WI38 (cell line): ENCODE data around the gene THSD7B.

Experiments
- H3K4me3 ChIP-seq: 2 replicates; pipeline ENCODE4 v1.5.1; 2011; ENCODE audit warnings: low read depth, mild to moderate bottlenecking, control low read depth, low read length
- TF ChIP-seq, protein P1 (sequence below): IDR thresholded peaks from 2 replicates; pipeline ENCODE4 v1.5.1; 2012; ENCODE audit warnings: low read depth, mild to moderate bottlenecking, control low read depth, low read length

Gene THSD7B

DNA sequence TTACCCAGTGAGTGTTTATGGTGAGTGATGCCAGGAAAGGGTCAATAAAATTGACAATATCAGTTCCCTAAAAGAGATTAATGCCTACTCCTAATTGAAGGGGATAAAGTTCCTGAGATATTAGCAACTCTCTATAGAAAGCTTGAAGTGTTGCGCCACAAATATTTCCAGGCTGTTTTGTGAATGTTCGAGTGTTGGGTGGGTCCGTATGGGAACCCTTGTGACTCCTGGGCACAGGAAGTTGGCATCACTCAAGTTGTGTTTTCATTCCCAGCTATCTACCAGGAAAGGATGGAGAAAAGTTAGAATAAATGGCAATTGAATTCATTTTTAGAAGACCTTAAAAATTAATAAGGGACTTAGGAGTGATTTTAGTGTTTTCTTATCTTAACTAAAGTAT is 472.7 kb downstream of the THSD7B start:
- TF ChIP-seq, protein P1, sequence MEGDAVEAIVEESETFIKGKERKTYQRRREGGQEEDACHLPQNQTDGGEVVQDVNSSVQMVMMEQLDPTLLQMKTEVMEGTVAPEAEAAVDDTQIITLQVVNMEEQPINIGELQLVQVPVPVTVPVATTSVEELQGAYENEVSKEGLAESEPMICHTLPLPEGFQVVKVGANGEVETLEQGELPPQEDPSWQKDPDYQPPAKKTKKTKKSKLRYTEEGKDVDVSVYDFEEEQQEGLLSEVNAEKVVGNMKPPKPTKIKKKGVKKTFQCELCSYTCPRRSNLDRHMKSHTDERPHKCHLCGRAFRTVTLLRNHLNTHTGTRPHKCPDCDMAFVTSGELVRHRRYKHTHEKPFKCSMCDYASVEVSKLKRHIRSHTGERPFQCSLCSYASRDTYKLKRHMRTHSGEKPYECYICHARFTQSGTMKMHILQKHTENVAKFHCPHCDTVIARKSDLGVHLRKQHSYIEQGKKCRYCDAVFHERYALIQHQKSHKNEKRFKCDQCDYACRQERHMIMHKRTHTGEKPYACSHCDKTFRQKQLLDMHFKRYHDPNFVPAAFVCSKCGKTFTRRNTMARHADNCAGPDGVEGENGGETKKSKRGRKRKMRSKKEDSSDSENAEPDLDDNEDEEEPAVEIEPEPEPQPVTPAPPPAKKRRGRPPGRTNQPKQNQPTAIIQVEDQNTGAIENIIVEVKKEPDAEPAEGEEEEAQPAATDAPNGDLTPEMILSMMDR: no peak
- no peak overlapping the region for H3K4me3 ChIP-seq

DNA sequence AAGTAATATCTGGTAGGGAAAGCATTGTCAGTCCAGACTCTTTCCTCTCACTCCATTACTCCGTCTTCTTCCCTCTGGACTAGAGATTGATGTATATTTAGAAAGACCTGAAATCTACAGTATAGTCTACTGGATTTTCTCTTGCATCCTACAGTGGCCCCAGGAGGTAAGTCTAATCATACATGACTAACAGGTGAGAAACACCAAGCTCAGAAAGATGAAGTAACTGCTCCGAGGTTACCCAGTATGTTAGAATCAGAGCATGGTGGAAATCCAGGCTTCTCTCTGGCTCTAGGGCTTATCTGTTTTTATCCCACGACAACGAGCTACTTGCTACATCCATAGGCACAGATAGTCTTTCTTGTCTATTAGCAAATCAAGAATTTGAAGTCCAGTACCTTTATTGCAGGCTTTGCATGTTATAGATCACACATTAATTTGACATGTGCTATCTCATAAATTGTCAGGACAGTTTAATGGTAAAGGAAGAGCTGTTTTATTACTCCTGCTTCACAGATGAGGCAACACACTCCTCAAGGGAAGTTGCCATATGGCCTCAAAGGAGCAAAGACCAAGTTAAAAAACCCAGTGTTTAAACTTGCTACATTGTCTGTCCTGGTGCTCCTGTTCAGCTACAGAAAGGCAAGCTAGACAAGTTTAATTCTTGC is 484.3 kb downstream of the THSD7B start:
- TF ChIP-seq, protein P1: no peak
- H3K4me3 ChIP-seq: no peak overlapping the region

DNA sequence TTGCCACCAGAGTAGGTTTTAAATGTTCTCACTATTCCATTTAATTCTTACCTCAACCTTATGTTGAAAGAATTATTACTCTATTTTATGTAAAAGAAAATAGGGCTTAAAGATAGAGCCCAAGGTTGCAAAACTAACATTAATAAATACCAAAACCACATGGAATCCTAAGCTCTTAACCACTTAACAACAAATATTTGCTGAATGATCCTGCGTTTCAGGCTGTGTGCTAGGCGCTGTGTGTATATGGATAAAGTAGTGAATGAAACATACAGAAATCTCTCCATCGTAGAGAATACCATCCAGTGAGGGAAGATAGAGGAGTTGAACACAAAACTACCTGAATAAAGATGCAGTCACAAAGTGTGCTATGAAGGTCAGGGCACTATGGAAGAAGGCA is 485.1 kb downstream of the THSD7B start:
- no peak overlapping the region for H3K4me3 ChIP-seq
- TF ChIP-seq, protein P1: no peak

DNA sequence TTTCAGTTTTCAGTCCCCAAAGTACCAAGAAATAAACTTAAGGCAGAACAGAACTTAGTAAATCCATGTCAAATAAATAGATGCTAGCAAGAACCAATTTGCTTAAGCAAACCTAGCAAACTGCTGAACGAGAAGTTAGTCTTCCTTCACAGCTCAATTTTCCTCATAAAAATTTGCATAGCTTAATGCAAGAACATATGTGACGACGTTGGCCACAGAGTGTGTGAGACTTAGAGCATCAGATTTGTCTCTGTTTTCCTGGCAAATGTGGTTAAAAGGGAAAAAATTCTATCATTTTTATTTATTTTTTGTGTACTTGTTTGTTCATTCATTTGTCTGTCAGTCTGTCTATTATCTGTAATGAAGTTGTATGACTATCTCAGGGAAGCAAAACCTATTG is 485.7 kb downstream of the THSD7B start:
- TF ChIP-seq, protein P1: no peak

DNA sequence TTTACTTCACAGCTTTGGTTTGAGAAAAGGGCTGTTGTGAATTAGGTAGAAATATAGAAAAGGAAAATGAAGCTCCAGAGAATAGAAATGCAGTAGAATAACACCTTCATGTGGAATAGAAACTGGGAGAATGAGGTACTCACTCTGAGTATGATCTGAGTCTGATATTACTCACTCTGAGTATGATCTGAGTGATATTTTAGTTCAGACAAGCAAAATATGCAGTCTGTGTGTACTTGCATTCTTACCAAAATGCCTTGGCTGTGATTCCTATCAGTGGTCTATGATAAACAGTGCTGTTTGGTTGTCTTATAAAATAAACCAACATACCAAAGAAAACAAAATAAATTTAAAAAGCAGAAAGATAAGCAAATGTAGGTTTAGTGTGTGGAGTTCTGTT is 487.6 kb downstream of the THSD7B start:
- H3K4me3 ChIP-seq: no peak overlapping the region
- TF ChIP-seq, protein P1: no peak

More for the DNA sequence above, 485.7 kb downstream of the THSD7B start:
- H3K4me3 ChIP-seq: no peak overlapping the region

DNA sequence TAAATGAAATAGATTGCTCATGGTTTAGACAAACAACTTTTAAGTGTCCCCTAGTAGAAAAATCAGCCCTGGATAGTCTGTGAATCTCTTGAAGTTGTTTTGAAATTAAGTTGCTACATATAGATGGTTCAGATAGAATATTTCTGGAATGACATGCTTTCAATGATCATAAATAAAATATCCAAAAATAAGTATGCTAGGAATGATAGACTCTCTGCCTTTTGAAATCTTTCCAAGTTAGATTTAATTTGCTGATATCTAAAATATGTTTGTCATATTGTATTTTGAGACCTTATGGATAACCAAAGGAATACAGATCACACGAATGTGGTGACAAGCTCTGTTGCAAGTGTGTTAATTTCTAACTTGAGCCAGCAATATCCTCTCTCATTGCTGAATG is 488.7 kb downstream of the THSD7B start:
- no peak overlapping the region for H3K4me3 ChIP-seq
- TF ChIP-seq, protein P1: no peak

DNA sequence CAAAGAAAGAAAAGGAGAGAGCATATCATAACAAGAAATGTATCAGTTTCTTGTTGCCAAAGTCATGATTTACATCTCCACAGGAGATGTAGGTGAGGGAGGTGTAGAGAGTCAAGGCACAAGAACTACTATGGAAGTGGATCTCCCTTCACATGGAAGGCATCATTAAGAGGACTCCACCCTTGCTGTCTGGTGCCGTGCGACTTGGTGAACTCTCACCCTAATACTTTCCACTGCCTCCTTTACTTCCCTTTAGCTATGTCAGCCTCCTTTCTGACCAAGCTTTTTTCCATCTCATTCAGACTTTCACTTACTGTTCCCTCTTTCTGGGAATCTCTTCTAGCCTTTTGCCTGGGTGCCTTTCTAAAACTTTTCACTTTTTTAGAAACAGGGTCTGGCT is 490.0 kb downstream of the THSD7B start:
- TF ChIP-seq, protein P1: no peak
- no peak overlapping the region for H3K4me3 ChIP-seq
